HUES64 (cell line): ENCODE data around the gene TTC1. TPM values are rescaled to one million over a fixed set of nuclear protein-coding genes. Genes with fewer than 3 reads are reported as not detected.
"Not testable (repeated sequence)": the region's sequence is repeated elsewhere in the genome, so short reads cannot be mapped to it uniquely, and the experiment has no call there.

ENCODE experiments used
- H3K27ac ChIP-seq: 2 replicates; pipeline ENCODE4 v1.7.0; 2013; ENCODE audit warnings: low read depth, low read length, inconsistent platforms
- H3K27me3 ChIP-seq: 2 replicates; pipeline ENCODE4 v1.6.1; 2013; ENCODE audit warnings: mild to moderate bottlenecking, low read length; ENCODE audit not compliant: insufficient read depth
- H3K36me3 ChIP-seq: 2 replicates; pipeline ENCODE4 v1.6.1; 2013; ENCODE audit warnings: mild to moderate bottlenecking, low read length; ENCODE audit not compliant: insufficient read depth
- H3K4me1 ChIP-seq: 2 replicates; pipeline ENCODE4 v1.6.1; 2013; ENCODE audit warnings: mild to moderate bottlenecking, low read length, moderate library complexity; ENCODE audit not compliant: insufficient read depth
- H3K4me3 ChIP-seq: 2 replicates; pipeline ENCODE4 v1.5.1; 2013; ENCODE audit warnings: mild to moderate bottlenecking, low read length, moderate library complexity
- H3K9ac ChIP-seq: 2 replicates; pipeline ENCODE4 v1.6.1; 2013; ENCODE audit warnings: mild to moderate bottlenecking, low read depth, low read length
- H3K9me3 ChIP-seq: 2 replicates; pipeline ENCODE4 v1.6.1; 2013; ENCODE audit warnings: low read depth, low read length; ENCODE audit not compliant: insufficient read depth
- WGBS: fragments of 150-250, 120-280 bp; methylation state at CpG from one replicate; pipeline ENCODE4 v1.1.7; 2013; ENCODE audit warnings: missing lambda C conversion rate; 5-methylcytosine and 5-hydroxymethylcytosine counted together
- polyA plus RNA-seq, 2 experiments: library from polyadenylated mRNA; stranded (reverse); fragments of 50-300 nt; gene quantifications; one replicate each; pipeline ENCODE4 v1.2.3, GENCODE V29; 2013

TTC1 gene, protein sequence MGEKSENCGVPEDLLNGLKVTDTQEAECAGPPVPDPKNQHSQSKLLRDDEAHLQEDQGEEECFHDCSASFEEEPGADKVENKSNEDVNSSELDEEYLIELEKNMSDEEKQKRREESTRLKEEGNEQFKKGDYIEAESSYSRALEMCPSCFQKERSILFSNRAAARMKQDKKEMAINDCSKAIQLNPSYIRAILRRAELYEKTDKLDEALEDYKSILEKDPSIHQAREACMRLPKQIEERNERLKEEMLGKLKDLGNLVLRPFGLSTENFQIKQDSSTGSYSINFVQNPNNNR
- 65.2 TPM for polyA plus RNA-seq (2013, experiment 1 of 2)
- polyA plus RNA-seq (2013, experiment 2 of 2): 66.1 TPM

GRCh38 chr5:160008877-160009590 is at the start of gene TTC1:
TTC1 (plus strand) TSS chr5:160009139; CDS start chr5:160010529, 1,390 bp downstream.
- Histone ChIP-seq H3K36me3 (peaks cover 38% of the 10 kb centered on the region), H3K27me3 (no peaks in the 10 kb centered on the region), H3K4me3 (peak within 1 kb of the TSS; percentile 93), H3K27ac (peak within 1 kb of the TSS; percentile 76), H3K9ac (peak within 1 kb of the TSS; percentile 93), H3K4me1 (peaks cover 6% of the 10 kb centered on the region; the same call in 1 of the 2 replicates), H3K9me3 (no peaks in the 10 kb centered on the region)
- 1% methylated on average over 31 of the region's 31 CpGs for WGBS

DNA sequence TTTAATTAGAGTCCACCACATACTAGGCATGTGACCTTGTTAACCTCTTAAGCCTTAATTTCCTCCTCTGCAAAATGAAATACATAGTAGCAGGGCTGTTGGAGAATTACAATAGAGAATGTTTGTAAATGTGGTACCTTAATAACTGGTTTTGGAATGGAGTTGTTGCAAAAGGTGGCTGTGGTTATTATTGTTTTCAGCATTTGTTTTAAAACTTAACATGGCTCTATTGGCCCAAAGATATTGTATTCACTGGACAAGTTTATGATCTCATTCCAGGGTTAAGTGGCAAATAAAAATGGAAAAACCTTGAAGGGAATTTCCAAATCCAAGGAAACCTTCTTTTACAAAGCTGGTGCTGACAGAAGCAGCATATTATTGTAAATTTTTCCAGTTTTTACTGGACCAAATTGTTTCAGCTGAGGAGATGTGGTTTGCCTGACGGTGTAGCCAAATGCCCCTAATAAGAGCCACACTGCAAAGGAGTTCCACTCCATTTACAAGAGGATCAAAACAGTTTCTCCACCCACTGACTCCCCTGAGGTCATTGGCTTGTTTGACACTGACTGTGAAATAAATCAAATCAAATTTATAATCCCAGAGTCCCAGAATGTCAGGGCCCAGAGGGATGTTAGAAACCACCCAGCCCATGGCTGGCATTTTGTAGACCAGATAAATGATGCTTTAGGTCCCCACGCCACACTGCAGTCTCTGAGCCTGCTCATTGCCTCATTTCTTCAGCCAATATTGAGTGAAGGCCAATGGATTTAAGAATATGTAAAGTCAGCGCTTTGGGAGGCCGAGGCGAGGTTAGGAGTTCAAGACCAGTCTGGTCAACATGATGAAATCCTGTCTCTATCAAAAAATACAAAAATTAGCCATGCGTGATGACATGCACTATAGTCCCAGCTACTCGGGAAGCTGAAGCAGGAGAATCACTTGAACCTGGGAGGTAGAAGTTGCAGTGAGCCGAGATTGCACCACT is 47.5 kb upstream of the TTC1 start:
- Histone ChIP-seq H3K36me3 (no peaks in the 10 kb centered on the region), H3K4me3 (no peak overlapping the region), H3K4me1 (no peaks in the 10 kb centered on the region), H3K9me3 (no peaks in the 10 kb centered on the region), H3K27ac (no peak overlapping the region), H3K9ac (no peak overlapping the region), H3K27me3 (peaks cover 1% of the 10 kb centered on the region; the same call in 1 of the 2 replicates)
- 92% methylated on average over 8 of the region's 8 CpGs for WGBS

DNA sequence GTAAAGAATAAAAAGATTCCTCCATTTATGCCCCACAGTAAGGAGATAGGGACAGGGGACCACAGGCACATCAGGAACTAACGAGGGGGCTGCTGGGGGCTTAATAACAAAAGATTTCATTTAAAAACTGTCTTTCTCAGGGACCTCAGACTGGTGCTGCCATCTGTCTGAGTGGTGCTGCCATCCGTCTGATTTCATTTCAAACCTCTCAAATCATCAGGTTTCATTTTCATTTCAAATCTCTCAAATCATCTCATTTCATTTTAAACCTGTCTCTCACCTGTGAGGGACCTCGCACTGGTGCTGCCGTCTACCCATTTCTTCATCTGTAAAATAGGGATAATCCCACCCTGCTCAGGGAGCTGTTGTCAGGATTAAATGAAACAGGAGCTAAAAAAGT is 46.7 kb upstream of the TTC1 start:
- WGBS: 90% methylated on average over 4 of the region's 4 CpGs

GRCh38 chr5:159963935-159964334 is 45.0 kb upstream of the TTC1 start:
- Histone ChIP-seq H3K36me3 (no peaks in the 10 kb centered on the region), H3K9ac (no peak overlapping the region), H3K4me3 (no peak overlapping the region), H3K27ac (no peak overlapping the region), H3K4me1 (no peaks in the 10 kb centered on the region), H3K9me3 (no peaks in the 10 kb centered on the region), H3K27me3 (peaks cover 14% of the 10 kb centered on the region; the same call in 1 of the 2 replicates)
- WGBS: 92% methylated on average over 5 of the region's 6 CpGs

More for the DNA sequence above, 46.7 kb upstream of the TTC1 start:
- peaks cover 8% of the 10 kb centered on the region; the same call in 1 of the 2 replicates for H3K27me3 ChIP-seq
- H3K4me3 ChIP-seq: no peak overlapping the region
- H3K36me3 ChIP-seq: no peaks in the 10 kb centered on the region
- no peak overlapping the region for H3K9ac ChIP-seq
- no peaks in the 10 kb centered on the region for H3K4me1 ChIP-seq
- H3K9me3 ChIP-seq: no peaks in the 10 kb centered on the region
- H3K27ac ChIP-seq: no peak overlapping the region

DNA sequence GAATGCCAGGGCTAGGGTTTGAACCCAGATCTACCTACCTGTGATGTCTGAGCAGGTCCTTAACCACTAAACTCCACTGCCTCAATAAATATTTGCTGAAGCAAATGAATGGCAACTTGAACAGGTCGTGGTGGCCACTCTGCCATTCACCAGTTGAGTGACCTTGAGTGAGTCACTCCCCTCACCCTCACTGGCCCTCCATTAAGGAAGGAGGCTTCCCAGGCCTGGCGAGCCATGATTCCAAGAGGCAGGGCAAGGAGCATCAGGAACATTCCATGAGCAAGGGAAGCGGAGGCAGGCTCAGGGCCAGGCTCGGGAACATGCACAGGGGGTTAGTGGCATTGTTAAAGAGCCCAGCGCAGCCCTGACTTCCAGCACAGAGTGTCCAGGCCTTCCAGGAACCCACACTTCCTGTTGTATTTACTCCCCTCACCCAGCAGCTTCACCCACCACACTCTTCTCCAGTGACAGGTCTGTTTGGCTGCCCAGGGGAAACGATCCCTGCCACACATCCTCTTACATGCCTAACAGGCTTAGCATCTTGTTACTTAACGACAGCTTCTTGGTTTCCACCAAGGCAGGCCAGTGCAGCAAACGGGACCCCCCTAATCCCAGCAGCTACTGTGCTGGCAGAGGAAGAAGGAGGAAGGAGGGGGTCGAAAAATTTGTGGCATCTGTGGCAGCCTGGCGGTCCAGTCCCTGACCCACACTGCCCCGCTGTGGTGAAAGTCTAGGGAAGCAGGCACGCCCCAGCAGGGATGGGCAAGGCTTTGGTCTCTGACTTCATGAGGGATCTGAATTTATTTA is 43.7 kb upstream of the TTC1 start:
- Histone ChIP-seq H3K9ac (no peak overlapping the region), H3K27ac (no peak overlapping the region), H3K9me3 (no peaks in the 10 kb centered on the region), H3K36me3 (no peaks in the 10 kb centered on the region), H3K27me3 (peaks cover 25% of the 10 kb centered on the region), H3K4me1 (no peaks in the 10 kb centered on the region), H3K4me3 (no peak overlapping the region)
- 60% methylated on average over 12 of the region's 12 CpGs for WGBS

- 79% methylated on average over 4 of the region's 4 CpGs for WGBS
- not testable (repeated sequence) for H3K27ac ChIP-seq, H3K4me3 ChIP-seq, H3K9ac ChIP-seq, H3K9me3 ChIP-seq, H3K4me1 ChIP-seq, H3K36me3 ChIP-seq
- peaks cover 31% of the 10 kb centered on the region for H3K27me3 ChIP-seq
These were observed 43.2 kb upstream of the TTC1 start for GRCh38 chr5:159965838-159966128.

DNA sequence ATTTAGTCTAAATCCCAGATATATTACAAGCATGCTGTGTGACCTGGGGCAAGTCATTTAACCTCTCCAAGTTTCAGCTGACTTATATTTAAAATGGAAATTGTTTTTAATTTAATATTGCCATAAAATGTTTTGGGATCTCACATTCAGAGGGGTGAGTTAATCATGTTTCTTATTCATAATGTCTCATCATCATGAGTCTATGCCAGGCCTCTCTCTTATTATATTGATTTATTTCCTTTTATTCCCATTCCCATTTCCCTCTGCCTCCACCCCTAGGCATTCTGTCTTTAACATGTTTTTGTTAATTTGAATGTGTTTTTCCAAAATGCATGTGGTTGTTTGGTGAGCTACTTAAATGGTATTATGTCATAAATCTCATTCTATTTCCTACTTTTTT is 39.0 kb upstream of the TTC1 start:
- H3K4me1 ChIP-seq: no peaks in the 10 kb centered on the region
- H3K4me3 ChIP-seq: no peak overlapping the region
- H3K9me3 ChIP-seq: no peaks in the 10 kb centered on the region
- peaks cover 68% of the 10 kb centered on the region for H3K27me3 ChIP-seq
- H3K9ac ChIP-seq: no peak overlapping the region
- no peak overlapping the region for H3K27ac ChIP-seq
- H3K36me3 ChIP-seq: no peaks in the 10 kb centered on the region

DNA sequence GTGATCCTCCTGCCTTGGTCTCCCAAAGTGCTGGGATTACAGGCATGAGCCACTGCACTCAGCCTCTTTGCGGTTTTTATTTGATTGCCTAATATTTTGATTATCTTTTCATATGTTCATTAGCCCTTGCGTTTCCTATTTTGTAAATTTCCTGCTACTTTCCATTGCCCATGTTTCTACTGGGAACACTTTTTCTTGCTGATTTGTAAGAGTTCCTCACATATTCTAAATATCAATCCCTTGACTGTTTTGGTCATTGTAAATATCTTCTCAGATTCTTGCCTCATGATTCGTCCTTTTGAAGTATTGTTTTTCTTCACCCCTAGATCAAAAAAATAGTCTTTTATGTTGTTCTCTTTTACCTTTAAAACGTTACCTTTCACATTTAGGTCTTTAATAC is 37.9 kb upstream of the TTC1 start:
- Histone ChIP-seq H3K27ac (no peak overlapping the region), H3K9me3 (no peaks in the 10 kb centered on the region), H3K4me3 (no peak overlapping the region), H3K27me3 (peaks cover 68% of the 10 kb centered on the region), H3K36me3 (no peaks in the 10 kb centered on the region), H3K4me1 (no peaks in the 10 kb centered on the region), H3K9ac (no peak overlapping the region)
- 96% methylated on average over 4 of the region's 4 CpGs for WGBS

DNA sequence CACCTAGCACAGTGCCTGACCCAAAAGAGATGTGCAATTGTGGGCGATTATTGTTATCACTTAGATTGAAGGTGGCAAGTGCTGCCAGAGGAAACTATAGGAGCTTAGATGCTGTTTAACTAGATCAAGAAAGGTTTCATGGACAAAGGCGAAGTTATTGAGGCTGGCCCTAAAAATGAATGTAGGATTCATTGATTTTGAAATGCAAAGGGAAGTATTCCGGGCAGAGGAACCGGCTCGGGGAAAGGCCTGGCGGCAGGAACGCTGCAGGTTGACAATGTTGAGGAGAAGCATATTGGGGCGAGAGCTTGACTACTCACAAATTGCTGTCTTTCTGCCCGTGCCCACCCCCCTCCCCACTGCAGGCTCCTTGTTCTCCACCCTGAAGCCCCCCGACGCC is 37.4 kb upstream of the TTC1 start:
- Histone ChIP-seq H3K9me3 (no peaks in the 10 kb centered on the region), H3K9ac (no peak overlapping the region), H3K4me3 (peak overlapping the region; percentile 58), H3K36me3 (no peaks in the 10 kb centered on the region), H3K27me3 (peaks cover 66% of the 10 kb centered on the region), H3K27ac (no peak overlapping the region), H3K4me1 (no peaks in the 10 kb centered on the region)
- WGBS: 38% methylated on average over 11 of the region's 11 CpGs

DNA sequence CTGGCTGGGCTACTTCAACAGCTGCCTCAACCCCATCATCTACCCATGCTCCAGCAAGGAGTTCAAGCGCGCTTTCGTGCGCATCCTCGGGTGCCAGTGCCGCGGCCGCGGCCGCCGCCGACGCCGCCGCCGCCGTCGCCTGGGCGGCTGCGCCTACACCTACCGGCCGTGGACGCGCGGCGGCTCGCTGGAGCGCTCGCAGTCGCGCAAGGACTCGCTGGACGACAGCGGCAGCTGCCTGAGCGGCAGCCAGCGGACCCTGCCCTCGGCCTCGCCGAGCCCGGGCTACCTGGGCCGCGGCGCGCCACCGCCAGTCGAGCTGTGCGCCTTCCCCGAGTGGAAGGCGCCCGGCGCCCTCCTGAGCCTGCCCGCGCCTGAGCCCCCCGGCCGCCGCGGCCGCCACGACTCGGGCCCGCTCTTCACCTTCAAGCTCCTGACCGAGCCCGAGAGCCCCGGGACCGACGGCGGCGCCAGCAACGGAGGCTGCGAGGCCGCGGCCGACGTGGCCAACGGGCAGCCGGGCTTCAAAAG is 36.9 kb upstream of the TTC1 start:
- H3K4me3 ChIP-seq: peak overlapping the region; percentile 58
- no peak overlapping the region for H3K27ac ChIP-seq
- H3K4me1 ChIP-seq: no peaks in the 10 kb centered on the region
- peak overlapping the region; percentile 62; the same call in 1 of the 2 replicates for H3K9ac ChIP-seq
- no peaks in the 10 kb centered on the region for H3K36me3 ChIP-seq
- whole genome bisulfite sequencing: 2% methylated on average over 76 of the region's 76 CpGs
- peaks cover 62% of the 10 kb centered on the region for H3K27me3 ChIP-seq
- no peaks in the 10 kb centered on the region for H3K9me3 ChIP-seq
